Measurements from ENCODE around the gene PTEN. TPM values are rescaled to one million over a fixed set of nuclear protein-coding genes. Genes with fewer than 3 reads are reported as not detected.
"Not testable (repeated sequence)": the region's sequence is repeated elsewhere in the genome, so short reads cannot be mapped to it uniquely, and the experiment has no call there.

PTEN gene
- total RNA-seq, 4 donors from 2014 or later: 78.6 to 184 (median 129) TPM

GRCh38 chr10:87827681-87828080, 35.7 kb upstream of the PTEN start:
- no peak overlapping the region for H3K27ac ChIP-seq
- no peak for DNase-seq
- H3K36me3 ChIP-seq: no peaks in the 10 kb centered on the region
- no peaks in the 10 kb centered on the region for H3K27me3 ChIP-seq
- no peaks in the 10 kb centered on the region for H3K4me1 ChIP-seq
- no peak overlapping the region for H3K4me3 ChIP-seq
- no peak for TF ChIP-seq CTCF (IDR thresholded peaks at IDR 0.05)
- no peak for TF ChIP-seq POLR2A (IDR thresholded peaks at IDR 0.05)
- TF ChIP-seq EP300 (IDR thresholded peaks at IDR 0.05; ENCODE audit: low read depth): no peak
- 85% methylated on average over 2 of the region's 2 CpGs; no CpG with 5 or more reads in 1 of the 2 donors for WGBS, 2 donors (ENCODE audit: low coverage in 1 of 2)
- H3K9me3 ChIP-seq: no peaks in the 10 kb centered on the region
- intact Hi-C loops (cut with DNase I; ENCODE audit: low total_unique reads) (no loop called here), in situ Hi-C loops (cut with MboI; ENCODE audit: low pct_ligation_motif_present in 1 of 4, low pct_unique_long_range_greater_than_20kb in 1 of 4, low sequenced_read_pairs in 3 of 4) (loop anchor here in 1 of 4 donors (25.0 kb wide), 1 partner anchor 710 kb away; no protein-coding TSS in a partner anchor)

- H3K9me3 ChIP-seq; H3K4me1 ChIP-seq; intact Hi-C loops (cut with DNase I; ENCODE audit: low total_unique reads); H3K27ac ChIP-seq; H3K27me3 ChIP-seq; H3K36me3 ChIP-seq; H3K4me3 ChIP-seq; DNase-seq: not testable (repeated sequence)
- 91 to 95% methylated on average over 4 of the region's 4 CpGs for WGBS, 2 donors (ENCODE audit: low coverage in 1 of 2)
- in situ Hi-C loops (cut with MboI; ENCODE audit: low pct_ligation_motif_present in 1 of 4, low pct_unique_long_range_greater_than_20kb in 1 of 4, low sequenced_read_pairs in 3 of 4): loop anchor here in 1 of 4 donors (25.0 kb wide), 1 partner anchor 708 kb away; no protein-coding TSS in a partner anchor
Observed at GRCh38 chr10:87829051-87829450, 34.4 kb upstream of the PTEN start.

GRCh38 chr10:87829986-87830729, 33.3 kb upstream of the PTEN start:
- TF ChIP-seq POLR2A (IDR thresholded peaks at IDR 0.05): no peak
- TF ChIP-seq POLR2AphosphoS5 (IDR thresholded peaks at IDR 0.05): no peak
- no peak for TF ChIP-seq EP300 (IDR thresholded peaks at IDR 0.05; ENCODE audit: low read depth)
- TF ChIP-seq CTCF (IDR thresholded peaks at IDR 0.05): no peak
- in situ Hi-C loops (cut with MboI; ENCODE audit: low pct_ligation_motif_present in 1 of 4, low pct_unique_long_range_greater_than_20kb in 1 of 4, low sequenced_read_pairs in 3 of 4): loop anchor here in 1 of 4 donors (25.0 kb wide), 1 partner anchor 707 kb away; no protein-coding TSS in a partner anchor

GRCh38 chr10:87836098-87836497, 27.3 kb upstream of the PTEN start:
- intact Hi-C loops (cut with DNase I; ENCODE audit: low total_unique reads): no loop called here
- no peaks in the 10 kb centered on the region for H3K9me3 ChIP-seq
- no peaks in the 10 kb centered on the region for H3K36me3 ChIP-seq
- no peaks in the 10 kb centered on the region for H3K4me1 ChIP-seq
- in situ Hi-C loops (cut with MboI; ENCODE audit: low pct_ligation_motif_present in 1 of 4, low pct_unique_long_range_greater_than_20kb in 1 of 4, low sequenced_read_pairs in 3 of 4): loop anchor here in 1 of 4 donors (25.0 kb wide), 1 partner anchor 701 kb away; no protein-coding TSS in a partner anchor
- 91 to 93% methylated on average over 3 to 4 of the region's 4 CpGs for WGBS, 2 donors (ENCODE audit: low coverage in 1 of 2)
- H3K4me3 ChIP-seq: no peak overlapping the region
- no peaks in the 10 kb centered on the region for H3K27me3 ChIP-seq
- H3K27ac ChIP-seq: no peak overlapping the region
- no peak for DNase-seq
- TF ChIP-seq CTCF (IDR thresholded peaks at IDR 0.05): no peak

More at GRCh38 chr10:87829986-87830729, 33.3 kb upstream of the PTEN start:
- no peaks in the 10 kb centered on the region for H3K4me1 ChIP-seq
- H3K27ac ChIP-seq: no peak overlapping the region
- H3K36me3 ChIP-seq: no peaks in the 10 kb centered on the region
- intact Hi-C loops (cut with DNase I; ENCODE audit: low total_unique reads): no loop called here
- no peaks in the 10 kb centered on the region for H3K27me3 ChIP-seq
- no peak for DNase-seq
- no peaks in the 10 kb centered on the region for H3K9me3 ChIP-seq
- no peak overlapping the region for H3K4me3 ChIP-seq

- H3K4me3 ChIP-seq: no peak overlapping the region
- no peaks in the 10 kb centered on the region for H3K36me3 ChIP-seq
- no peak for DNase-seq
- no peaks in the 10 kb centered on the region for H3K9me3 ChIP-seq
- peaks cover 0 to 9% (median 4%) of the 10 kb centered on the region in 4 donors for H3K4me1 ChIP-seq
- TF ChIP-seq POLR2AphosphoS5 (IDR thresholded peaks at IDR 0.05): no peak
- no peak for TF ChIP-seq EP300 (IDR thresholded peaks at IDR 0.05; ENCODE audit: low read depth)
- TF ChIP-seq CTCF (IDR thresholded peaks at IDR 0.05): no peak
- no peak for TF ChIP-seq POLR2A (IDR thresholded peaks at IDR 0.05)
- intact Hi-C loops (cut with DNase I; ENCODE audit: low total_unique reads) (no loop called here), in situ Hi-C loops (cut with MboI; ENCODE audit: low pct_ligation_motif_present in 1 of 4, low pct_unique_long_range_greater_than_20kb in 1 of 4, low sequenced_read_pairs in 3 of 4) (loop anchor here in 1 of 4 donors (25.0 kb wide), 1 partner anchor 700 kb away; no protein-coding TSS in a partner anchor)
- H3K27me3 ChIP-seq: no peaks in the 10 kb centered on the region
- no peak overlapping the region for H3K27ac ChIP-seq
Observed at GRCh38 chr10:87837445-87837844, 26.0 kb upstream of the PTEN start.
